HG02763 (cell line): Measurements from ENCODE around the gene POPDC2.
"Not testable (repeated sequence)": the region's sequence is repeated elsewhere in the genome, so short reads cannot be mapped to it uniquely, and the experiment has no call there.

Experiments used
- ATAC-seq: cut with Tn5 transposase; IDR thresholded peaks from one replicate; pipeline ENCODE4 v1.9.1; 2021; ENCODE audit warnings: mild to moderate bottlenecking, moderate library complexity; ENCODE audit not compliant: unreplicated experiment

The POPDC2 gene

GRCh38 chr3:119620899-119621298 lies 39.5 kb downstream of the POPDC2 start:
- ATAC-seq, result no peak

GRCh38 chr3:119619094-119619493 lies 41.3 kb downstream of the POPDC2 start:
- no peak for ATAC-seq

GRCh38 chr3:119616056-119616455 lies 44.3 kb downstream of the POPDC2 start:
- ATAC-seq, result no peak

- ATAC-seq, result no peak
These were observed 46.5 kb downstream of the POPDC2 start for GRCh38 chr3:119613872-119614271.

GRCh38 chr3:119613201-119613600 lies 47.2 kb downstream of the POPDC2 start:
- ATAC-seq, result no peak

- no peak for ATAC-seq
These were observed 48.7 kb downstream of the POPDC2 start for GRCh38 chr3:119611664-119612063.

GRCh38 chr3:119609301-119609700 lies 51.1 kb downstream of the POPDC2 start:
- ATAC-seq, result no peak

GRCh38 chr3:119608405-119609000 lies 51.9 kb downstream of the POPDC2 start:
- ATAC-seq, result no peak

GRCh38 chr3:119604878-119605277 lies 55.5 kb downstream of the POPDC2 start:
- no peak for ATAC-seq

- ATAC-seq, result no peak
These were observed 57.7 kb downstream of the POPDC2 start for GRCh38 chr3:119602676-119603075.

GRCh38 chr3:119601154-119601553 lies 59.2 kb downstream of the POPDC2 start:
- ATAC-seq, result peak; percentile 22

- ATAC-seq, result peak; percentile 63
These were observed 59.7 kb downstream of the POPDC2 start for GRCh38 chr3:119600732-119601131.

GRCh38 chr3:119599558-119600174 lies 60.7 kb downstream of the POPDC2 start:
- no peak for ATAC-seq

- ATAC-seq, result peak; percentile 46
These were observed 61.8 kb downstream of the POPDC2 start for GRCh38 chr3:119598410-119599098.

GRCh38 chr3:119597548-119598288 lies 62.7 kb downstream of the POPDC2 start, which contains the start of gene PLA1A:
Gene PLA1A (plus strand): TSS chr3:119597885. CDS start chr3:119597914, 29 bp downstream.
- ATAC-seq, result no peak

GRCh38 chr3:119596398-119596797 lies 64.0 kb downstream of the POPDC2 start:
- no peak for ATAC-seq

- no peak for ATAC-seq
These were observed 64.6 kb downstream of the POPDC2 start for GRCh38 chr3:119595639-119596334.

GRCh38 chr3:119594929-119595328 lies 65.5 kb downstream of the POPDC2 start:
- not testable (repeated sequence) for ATAC-seq

- ATAC-seq, result no peak
These were observed 66.3 kb downstream of the POPDC2 start for GRCh38 chr3:119594066-119594465.

GRCh38 chr3:119592861-119593260 lies 67.5 kb downstream of the POPDC2 start:
- ATAC-seq, result no peak
